CD4-positive, alpha-beta T cell (primary cell): Measurements from ENCODE around the gene KCNH2. TPM values are rescaled to one million over a fixed set of nuclear protein-coding genes. Genes with fewer than 3 reads are reported as not detected.

Source experiments
- ATAC-seq: fragments of 200-7000 bp; cut with Tn5 transposase; one replicate; pipeline ENCODE4 v1.10.0; 2022; ENCODE audit warnings: mild to moderate bottlenecking; ENCODE audit not compliant: poor library complexity
- CTCF ChIA-PET: fragments of 350-600 bp; sonication (Branson Sonifier 250); formaldehyde crosslinking; loops from one replicate; lab custom pipeline; 2021; ENCODE audit warnings: antibody characterized with exemption, inconsistent platforms; lab: Charles Lee
- POLR2A ChIA-PET: fragments of 350-600 bp; sonication (Branson Sonifier 250); formaldehyde crosslinking; loops from one replicate; lab custom pipeline; 2021; ENCODE audit warnings: antibody characterized with exemption, inconsistent platforms; lab: Charles Lee
- DNase-seq, 14 experiments: peaks; one replicate each; pipeline ENCODE4 v3.0.0-alpha.2; 2013 to 2020; ENCODE audit warnings: mixed read lengths in 2 of 14
- H3K27ac ChIP-seq, 2 donors: one replicate each; pipeline versions ENCODE4 v1.5.1 to v1.7.0; 2013; ENCODE audit warnings: low read length in 2 of 2, low read depth in 1 of 2, mild to moderate bottlenecking in 1 of 2
- H3K27me3 ChIP-seq, 2 experiments: 1 replicate in 1 of 2; 2 replicates in 1 of 2; pipeline versions ENCODE4 v1.6.1 to v1.7.0; 2013; ENCODE audit warnings: low read length in 2 of 2, control low read depth in 1 of 2, mild to moderate bottlenecking in 1 of 2, moderate library complexity in 1 of 2; ENCODE audit not compliant: insufficient read depth in 2 of 2, control insufficient read depth in 1 of 2
- H3K36me3 ChIP-seq: one replicate; pipeline ENCODE4 v1.6.1; 2013; ENCODE audit warnings: low read length, control low read depth; ENCODE audit not compliant: insufficient read depth
- H3K4me1 ChIP-seq: one replicate; pipeline ENCODE4 v1.6.1; 2013; ENCODE audit warnings: low read length, control low read depth; ENCODE audit not compliant: insufficient read depth
- H3K4me3 ChIP-seq: one replicate; pipeline ENCODE4 v1.5.1; 2013; ENCODE audit warnings: mild to moderate bottlenecking, low read length, moderate library complexity
- H3K9me3 ChIP-seq, 2 experiments: 1 replicate in 1 of 2; 2 replicates in 1 of 2; pipeline versions ENCODE4 v1.6.1 to v1.7.0; 2013; ENCODE audit warnings: low read length in 2 of 2, mild to moderate bottlenecking in 2 of 2, control low read depth in 1 of 2, moderate library complexity in 1 of 2; ENCODE audit not compliant: control insufficient read depth in 1 of 2, insufficient read depth in 1 of 2
- H3K27ac Mint-ChIP-seq: one replicate; pipeline ENCODE4 v1.8.0; 2020; ENCODE audit warnings: mixed read lengths
- H3K27me3 Mint-ChIP-seq: one replicate; pipeline ENCODE4 v1.8.0; 2021; ENCODE audit warnings: mixed read lengths
- H3K36me3 Mint-ChIP-seq: one replicate; pipeline ENCODE4 v1.8.0; 2021; ENCODE audit warnings: low read depth, mixed read lengths
- H3K4me1 Mint-ChIP-seq: one replicate; pipeline ENCODE4 v1.8.0; 2021; ENCODE audit warnings: low read depth, mixed read lengths
- H3K4me3 Mint-ChIP-seq: one replicate; pipeline ENCODE4 v1.8.0; 2020; ENCODE audit warnings: mild to moderate bottlenecking, mixed read lengths
- H3K9me3 Mint-ChIP-seq: one replicate; pipeline ENCODE4 v1.8.0; 2020; ENCODE audit warnings: mixed read lengths
- intact Hi-C, 2 experiments: fragments of 100-400 bp; cut with DNase I in 1 of 2; cut with micrococcal nuclease in 1 of 2; formaldehyde crosslinking; loops; one replicate each; pipeline versions ENCODE4 v1.15.1 to v1.9.0; 2023 to 2025; cut with DNase I, micrococcal nuclease
- total RNA-seq, 174 experiments: library from RNA in 2 of 174; stranded (reverse) in 2 of 174; gene quantifications; one replicate each; pipeline ENCODE4 v1.2.3 and lab custom pipeline; 2021 to 2026
- TF ChIP-seq, protein P1 (sequence below): fragments of 200-600 bp; IDR thresholded peaks from one replicate; pipeline ENCODE4 v1.8.0; 2022; ENCODE audit warnings: antibody characterized with exemption, mild to moderate bottlenecking

Gene KCNH2
- total RNA-seq, 2 experiments from 2014 or later = 1.9 to 2.3 TPM

DNA sequence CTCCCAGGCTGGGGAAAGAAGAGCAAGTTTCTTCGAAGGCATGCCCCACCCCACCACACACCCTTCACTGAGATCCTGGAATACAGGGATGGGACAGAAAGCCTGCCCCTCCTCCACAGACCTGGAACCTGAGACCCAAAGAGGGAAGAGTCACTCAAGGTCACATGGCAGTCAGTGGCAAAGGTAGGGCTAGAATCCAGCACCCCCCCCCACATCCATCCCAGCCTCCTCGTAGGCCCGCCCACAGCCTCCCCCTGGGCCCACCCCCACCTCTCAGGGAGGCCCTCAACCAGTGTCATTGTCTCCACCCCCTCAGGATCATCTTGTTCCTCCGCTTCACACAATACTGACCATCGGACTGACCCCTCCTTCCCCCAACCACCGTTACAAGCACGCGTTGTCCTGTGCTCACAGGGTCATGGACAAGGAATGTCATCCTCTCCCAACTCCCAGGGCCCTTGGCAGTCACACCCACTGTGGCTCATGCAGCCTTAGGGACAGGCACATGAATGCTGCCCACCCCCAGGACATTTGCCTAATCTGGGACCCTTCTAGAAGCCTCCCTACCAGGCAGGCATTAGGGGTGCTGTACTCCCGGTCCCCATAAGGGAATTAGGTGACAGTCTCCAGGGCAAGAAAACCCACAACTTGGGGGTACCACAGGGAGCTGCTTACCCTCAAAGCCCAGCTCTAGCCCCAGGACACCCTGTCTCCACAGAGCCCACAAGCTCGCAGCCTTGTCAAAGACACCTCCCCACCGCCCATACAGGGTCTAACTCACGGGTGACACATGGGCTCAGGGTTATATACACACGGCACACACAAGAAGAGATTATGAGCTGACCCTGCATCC is 1.4 kb downstream of the KCNH2 start:
- TF ChIP-seq, protein P1, sequence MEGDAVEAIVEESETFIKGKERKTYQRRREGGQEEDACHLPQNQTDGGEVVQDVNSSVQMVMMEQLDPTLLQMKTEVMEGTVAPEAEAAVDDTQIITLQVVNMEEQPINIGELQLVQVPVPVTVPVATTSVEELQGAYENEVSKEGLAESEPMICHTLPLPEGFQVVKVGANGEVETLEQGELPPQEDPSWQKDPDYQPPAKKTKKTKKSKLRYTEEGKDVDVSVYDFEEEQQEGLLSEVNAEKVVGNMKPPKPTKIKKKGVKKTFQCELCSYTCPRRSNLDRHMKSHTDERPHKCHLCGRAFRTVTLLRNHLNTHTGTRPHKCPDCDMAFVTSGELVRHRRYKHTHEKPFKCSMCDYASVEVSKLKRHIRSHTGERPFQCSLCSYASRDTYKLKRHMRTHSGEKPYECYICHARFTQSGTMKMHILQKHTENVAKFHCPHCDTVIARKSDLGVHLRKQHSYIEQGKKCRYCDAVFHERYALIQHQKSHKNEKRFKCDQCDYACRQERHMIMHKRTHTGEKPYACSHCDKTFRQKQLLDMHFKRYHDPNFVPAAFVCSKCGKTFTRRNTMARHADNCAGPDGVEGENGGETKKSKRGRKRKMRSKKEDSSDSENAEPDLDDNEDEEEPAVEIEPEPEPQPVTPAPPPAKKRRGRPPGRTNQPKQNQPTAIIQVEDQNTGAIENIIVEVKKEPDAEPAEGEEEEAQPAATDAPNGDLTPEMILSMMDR = no peak
- no peak for ATAC-seq
- DNase-seq = no peak
- Mint-ChIP-seq H3K27me3 (peaks cover 40% of the 10 kb centered on the region), H3K27ac (no peak overlapping the region), H3K9me3 (no peaks in the 10 kb centered on the region), H3K36me3 (no peaks in the 10 kb centered on the region), H3K4me3 (peak overlapping the region; percentile 90), H3K4me1 (peaks cover 61% of the 10 kb centered on the region)
- peaks cover 67% of the 10 kb centered on the region for H3K4me1 ChIP-seq
- no peak overlapping the region for H3K4me3 ChIP-seq
- H3K36me3 ChIP-seq = no peaks in the 10 kb centered on the region
- ChIA-PET CTCF (interaction anchor here (1.1 to 2.7 kb wide), 3 partner anchors 8 to 14 kb away, joined by 3 to 24 read pairs (median 3); no protein-coding TSS in a partner anchor), POLR2A (interaction anchor here (1.0 to 3.3 kb wide), 4 partner anchors 8 to 104 kb away, joined by 3 to 20 read pairs (median 6); no protein-coding TSS in a partner anchor)
- H3K9me3 ChIP-seq = peaks cover 0 to 9% of the 10 kb centered on the region in 2 experiments
- peaks cover 35 to 41% of the 10 kb centered on the region in 2 experiments for H3K27me3 ChIP-seq
- intact Hi-C loops = loop anchor here (5.0 to 10.0 kb wide), 2 partner anchors 36 to 108 kb away; partner anchors contain the start of genes AGAP3 (in 1 of the 2), FASTK (in 1 of the 2) and TMUB1 (in 1 of the 2)
- no peak overlapping the region for H3K27ac ChIP-seq

DNA sequence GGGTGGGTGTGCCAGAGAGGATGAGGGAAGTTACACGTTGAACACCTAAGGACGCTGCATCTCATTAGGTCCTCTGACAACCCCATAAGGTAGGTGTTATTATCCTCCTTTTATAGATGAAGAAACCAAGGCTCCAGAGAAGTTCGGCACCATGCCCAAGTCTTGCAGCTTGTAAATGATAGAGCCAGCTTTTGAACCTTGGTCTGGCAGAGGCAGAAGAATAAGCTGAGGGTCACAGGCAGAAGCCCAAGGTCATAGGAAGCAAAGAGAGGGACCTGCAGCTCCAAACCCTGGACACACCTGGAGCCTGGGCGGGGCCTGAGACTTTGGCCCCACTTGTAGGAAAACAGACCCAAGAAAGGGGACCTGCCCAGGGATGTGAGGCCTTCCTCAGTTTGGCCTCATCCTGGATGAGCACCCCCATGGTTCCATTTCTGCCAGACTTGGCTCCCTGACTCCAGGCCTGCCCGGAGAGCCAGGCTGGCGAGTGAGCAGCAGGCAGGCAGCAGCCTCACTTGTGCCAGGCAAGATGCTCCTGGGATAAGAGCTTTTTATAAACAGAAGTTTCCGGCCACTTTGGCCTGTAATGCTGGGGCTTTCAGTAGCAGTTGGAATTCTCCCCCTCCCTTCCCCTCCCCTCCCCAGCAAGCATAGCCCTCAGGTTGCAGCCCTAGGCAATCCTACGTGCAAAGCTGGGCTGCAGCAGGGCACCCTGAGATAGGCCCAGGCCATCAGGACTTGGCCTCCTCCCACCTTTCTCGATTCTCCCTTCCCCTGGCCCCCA is 2.4 kb downstream of the KCNH2 start:
- peaks cover 30% of the 10 kb centered on the region for H3K27me3 Mint-ChIP-seq
- DNase-seq (no peak), ATAC-seq (no peak)
- CTCF ChIA-PET = interaction anchor here (0.9 to 2.7 kb wide), 5 partner anchors 9 to 43 kb away, joined by 3 to 24 read pairs (median 3); no protein-coding TSS in a partner anchor
- H3K4me1 ChIP-seq = peaks cover 67% of the 10 kb centered on the region
- no peaks in the 10 kb centered on the region for H3K9me3 Mint-ChIP-seq
- peak overlapping the region; percentile 90 for H3K4me3 Mint-ChIP-seq
- peaks cover 61% of the 10 kb centered on the region for H3K4me1 Mint-ChIP-seq
- intact Hi-C loops = loop anchor here (5.0 to 10.0 kb wide), 2 partner anchors 37 to 109 kb away; partner anchors contain the start of genes AGAP3 (in 1 of the 2), FASTK (in 1 of the 2) and TMUB1 (in 1 of the 2)
- no peak overlapping the region for H3K27ac ChIP-seq
- TF ChIP-seq, protein P1 = no peak
- H3K36me3 Mint-ChIP-seq = no peaks in the 10 kb centered on the region
- POLR2A ChIA-PET = interaction anchor here (1.0 to 3.3 kb wide), 6 partner anchors 9 to 105 kb away, joined by 3 to 20 read pairs (median 6); no protein-coding TSS in a partner anchor
- H3K27me3 ChIP-seq = peaks cover 26 to 37% of the 10 kb centered on the region in 2 experiments
- peak overlapping the region; percentile 65 for H3K4me3 ChIP-seq
- peak overlapping the region; percentile 81 for H3K27ac Mint-ChIP-seq
- no peaks in the 10 kb centered on the region for H3K36me3 ChIP-seq
- peaks cover 0 to 9% of the 10 kb centered on the region in 2 experiments for H3K9me3 ChIP-seq
